Tracheal epithelial cell (primary cell): ENCODE results near the gene SELL. TPM values are rescaled to one million over a fixed set of nuclear protein-coding genes. Genes with fewer than 3 reads are reported as not detected.

Experiments used
- total RNA-seq: library from RNA; depleted of rRNA; stranded (reverse); fragments of >200 nt; gene quantifications from 2 replicates; pipeline ENCODE4 v1.2.1, GENCODE V29; 2014

The SELL gene
- total RNA-seq, result not detected in 2 replicates

DNA sequence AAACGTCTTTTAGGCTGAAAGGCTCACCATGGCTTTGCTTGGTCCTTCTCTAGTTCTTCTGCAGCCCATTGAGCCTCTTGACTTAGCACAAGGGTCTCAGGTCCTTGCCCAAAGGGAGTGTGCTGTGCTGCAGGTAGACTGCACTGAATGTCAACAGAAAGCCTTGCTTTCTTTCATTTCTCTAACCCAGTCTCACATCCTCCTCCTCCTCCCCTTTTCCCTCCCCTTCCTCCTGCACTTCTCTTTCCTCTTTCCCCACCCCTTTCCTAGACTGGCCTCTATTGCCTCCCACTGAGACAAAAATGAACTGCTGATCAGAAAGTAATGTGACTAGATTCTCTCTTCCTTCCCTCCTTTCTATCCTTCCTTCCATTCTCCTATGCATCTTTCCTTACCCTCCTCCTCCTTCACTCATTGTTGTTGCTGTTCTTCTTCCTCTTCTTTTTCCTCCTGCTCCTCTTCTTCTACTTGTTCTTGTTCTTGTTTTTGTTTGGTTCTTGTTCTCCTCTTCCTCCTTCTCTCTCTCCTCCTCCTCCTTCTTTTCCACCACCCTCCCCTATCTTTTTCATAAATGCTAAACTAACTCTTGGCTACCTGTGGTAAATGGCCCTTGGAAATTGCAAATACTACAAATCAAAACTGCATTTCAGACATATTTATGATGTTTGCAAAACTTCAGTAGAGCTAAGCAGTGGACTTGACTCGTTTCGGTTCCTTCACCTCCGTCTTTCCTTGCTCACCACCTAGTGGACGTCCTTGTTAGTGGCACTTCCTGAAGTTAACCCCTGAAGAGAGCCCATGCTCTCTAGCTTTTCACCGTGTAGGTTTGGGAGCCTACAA lies at the start of gene SELL:
Gene SELL, minus strand, starts transcription at position 152 of the 840 bp plus-strand sequence. Its CDS starts 122 bp downstream, at position 30.

DNA sequence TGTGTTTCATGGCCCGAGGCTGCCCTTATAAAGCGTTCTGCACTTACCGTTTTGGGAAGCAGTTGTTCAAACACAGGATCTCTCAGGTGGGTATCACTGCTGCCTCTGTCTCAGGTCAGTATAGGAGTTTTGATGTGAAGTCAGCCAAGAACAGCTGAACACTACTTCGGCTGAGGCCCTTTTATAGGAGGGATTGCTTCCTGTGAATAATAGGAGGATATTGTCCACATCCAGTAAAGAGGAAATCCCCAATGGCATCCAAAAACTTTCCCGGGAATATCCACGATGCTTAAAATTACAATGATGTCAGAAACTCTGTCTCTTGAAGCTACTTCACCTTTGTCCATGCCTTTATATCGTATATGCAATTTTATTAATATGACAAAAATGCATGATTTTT lies 22.5 kb upstream of the SELL start, which contains the start of gene SELE:
Gene SELE, minus strand, starts transcription at position 156 of the 400 bp plus-strand sequence. CDS start 467 bp downstream, outside the sequence.

Other genes with a start within 250 kb of the SELL start
- 17.5 and 18.6 TPM in 2 replicates for gene SLC19A2, start 225.7 kb downstream of the SELL start, total RNA-seq
- gene F5, start 125.1 kb downstream of the SELL start, total RNA-seq, result not detected in 2 replicates
- not detected in 2 replicates for gene SELP, start 81.5 kb downstream of the SELL start, total RNA-seq
- gene SELE, start 22.5 kb upstream of the SELL start, total RNA-seq, result 0.24 TPM in 1 of 2 replicates, not detected in the other
- gene METTL18, start 83.3 kb upstream of the SELL start, total RNA-seq, result 5.8 and 6.0 TPM in 2 replicates
- gene SCYL3, start 182.3 kb upstream of the SELL start, total RNA-seq, result 5.1 and 7.9 TPM in 2 replicates